WTC11 (cell line): Measurements from ENCODE around the gene COPZ1. TPM values are rescaled to one million over a fixed set of nuclear protein-coding genes. Genes with fewer than 3 reads are reported as not detected.
A peak's percentile ranks its signal among the peaks of the same experiment; 100 is the strongest.
"Not testable (repeated sequence)": the region's sequence is repeated elsewhere in the genome, so short reads cannot be mapped to it uniquely, and the experiment has no call there.

Experiments used
- ATAC-seq: fragments of 200-7000 bp; cut with Tn5 transposase; 2 replicates; pipeline ENCODE4 v1.10.0; 2021; ENCODE audit warnings: mild to moderate bottlenecking, moderate library complexity
- CTCF ChIA-PET: fragments of 300-600 bp; sonication (Branson Sonifier 250); formaldehyde crosslinking; loops from one replicate; lab custom pipeline; 2021; ENCODE audit warnings: antibody characterized with exemption; lab: Charles Lee
- POLR2A ChIA-PET: fragments of 350-600 bp; sonication (Branson Sonifier 250); formaldehyde crosslinking; loops from one replicate; lab custom pipeline; 2021; ENCODE audit warnings: antibody characterized with exemption; lab: Charles Lee
- DNase-seq: peaks from one replicate; pipeline ENCODE4 v3.0.0; 2021; ENCODE audit warnings: low spot score
- H3K27ac Mint-ChIP-seq: 2 replicates; pipeline ENCODE4 v1.8.0; 2021; ENCODE audit warnings: mixed read lengths
- H3K27me3 Mint-ChIP-seq: 2 replicates; pipeline ENCODE4 v1.8.0; 2021; ENCODE audit warnings: low read depth, mild to moderate bottlenecking, moderate library complexity, mixed read lengths
- H3K36me3 Mint-ChIP-seq: 2 replicates; pipeline ENCODE4 v1.8.0; 2021; ENCODE audit warnings: mixed read lengths
- H3K4me1 Mint-ChIP-seq: 2 replicates; pipeline ENCODE4 v1.8.0; 2022; ENCODE audit warnings: mixed read lengths
- H3K4me3 Mint-ChIP-seq: 2 replicates; pipeline ENCODE4 v1.8.0; 2021; ENCODE audit warnings: mild to moderate bottlenecking, moderate library complexity, mixed read lengths
- H3K9me3 Mint-ChIP-seq: 2 replicates; pipeline ENCODE4 v1.8.0; 2021; ENCODE audit warnings: mixed read lengths
- GTF2I ChIP-seq: fragments of 250-450 bp; sonication (Bioruptor Pico); conservative IDR thresholded peaks from 2 replicates; pipeline ENCODE4 v1.4.0; 2021; ENCODE audit warnings: mild to moderate bottlenecking
- NFYB ChIP-seq: sonication (generic); formaldehyde crosslinking; conservative IDR thresholded peaks from 2 replicates; pipeline ENCODE4 v1.8.0; 2022; ENCODE audit warnings: low read depth, missing genetic modification reagents
- NR3C1 ChIP-seq: sonication (generic); formaldehyde crosslinking; conservative IDR thresholded peaks from 2 replicates; pipeline ENCODE4 v1.8.1; 2023; ENCODE audit warnings: low read depth, mild to moderate bottlenecking, missing genetic modification reagents
- SMAD3 ChIP-seq: sonication (generic); formaldehyde crosslinking; IDR thresholded peaks from 2 replicates; pipeline ENCODE4 v1.8.0; 2022; ENCODE audit warnings: missing genetic modification reagents, mild to moderate bottlenecking, borderline replicate concordance
- ZNF416 ChIP-seq: fragments of 250-450 bp; sonication (Bioruptor Pico); IDR thresholded peaks from 2 replicates; pipeline ENCODE4 v1.9.0; 2021; ENCODE audit warnings: mild to moderate bottlenecking, inconsistent platforms
- ZNF423 ChIP-seq: fragments of 250-450 bp; sonication (Bioruptor Pico); IDR thresholded peaks from 2 replicates; pipeline ENCODE4 v2.1.2; 2022; ENCODE audit warnings: mild to moderate bottlenecking, moderate library complexity
- total RNA-seq: library from RNA; stranded (reverse); gene quantifications from 3 replicates; pipeline ENCODE4 v1.2.3, GENCODE V29; 2021
- TF ChIP-seq, protein P1 (sequence below): sonication (generic); formaldehyde crosslinking; IDR thresholded peaks from 2 replicates; pipeline ENCODE4 v1.8.1; 2022; ENCODE audit warnings: low read depth, missing genetic modification reagents, borderline replicate concordance
- TF ChIP-seq, protein P2 (sequence below): sonication (generic); formaldehyde crosslinking; IDR thresholded peaks from 2 replicates; pipeline ENCODE4 v1.8.1; 2022; ENCODE audit warnings: missing genetic modification reagents, borderline replicate concordance
- TF ChIP-seq, protein P3 (sequence below): sonication (generic); formaldehyde crosslinking; IDR thresholded peaks from 2 replicates; pipeline ENCODE4 v1.8.1; 2023; ENCODE audit warnings: mild to moderate bottlenecking, missing genetic modification reagents
- TF ChIP-seq, protein P4 (sequence below): fragments of 250-450 bp; sonication (Bioruptor Pico); IDR thresholded peaks from 2 replicates; pipeline ENCODE4 v2.1.2; 2022; ENCODE audit warnings: mild to moderate bottlenecking, moderate library complexity
- TF ChIP-seq, protein P5 (sequence below): fragments of 250-450 bp; sonication (Bioruptor Pico); IDR thresholded peaks from 2 replicates; pipeline ENCODE4 v1.9.0; 2021; ENCODE audit warnings: mild to moderate bottlenecking

The COPZ1 gene
- total RNA-seq, 1 experiment from 2014 or later: 98.2 TPM

DNA sequence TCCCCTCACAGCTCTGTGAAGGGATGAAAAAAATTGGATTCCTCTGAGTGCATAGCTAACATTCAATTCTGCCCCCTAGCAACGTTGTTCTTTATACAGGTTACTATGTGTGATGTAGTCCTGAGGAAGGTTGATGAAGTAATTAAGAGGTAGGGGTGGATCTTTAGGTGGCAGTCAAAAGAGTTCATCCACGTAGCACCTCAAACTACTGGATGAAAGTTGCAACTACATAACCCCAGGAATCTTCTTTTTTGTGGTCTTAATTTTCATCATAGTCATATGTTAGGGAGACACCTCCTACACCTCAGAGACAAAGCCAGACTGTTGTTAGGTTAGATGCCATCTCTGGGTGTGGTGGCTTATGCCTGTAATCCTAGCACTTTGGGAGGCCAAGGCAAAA lies 13.9 kb upstream of the COPZ1 start:
- POLR2A ChIA-PET: interaction anchor here (0.6 kb wide), 2 partner anchors 32 to 46 kb away, joined by 3 read pairs; no protein-coding TSS in a partner anchor
- H3K9me3 Mint-ChIP-seq: no peaks in the 10 kb centered on the region

DNA sequence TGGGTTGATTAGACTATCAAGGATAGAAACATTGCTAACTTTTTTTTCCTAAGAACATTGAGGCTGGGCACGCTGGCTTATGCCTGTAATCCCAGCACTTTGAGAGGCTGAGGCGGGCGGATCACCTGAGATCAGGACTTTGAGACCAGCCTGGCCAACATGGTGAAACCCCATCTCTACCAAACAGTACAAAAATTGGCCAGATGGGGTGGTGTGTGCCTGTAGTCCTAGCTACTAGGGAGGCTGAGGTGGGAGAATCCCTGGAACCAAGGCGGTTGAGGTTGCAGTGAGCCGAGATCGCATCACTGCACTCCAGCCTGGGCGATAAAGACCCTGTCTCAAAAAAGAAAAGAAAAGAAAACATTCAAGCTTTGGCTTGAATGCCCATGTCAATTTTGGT lies 12.6 kb upstream of the COPZ1 start:
- H3K4me1 Mint-ChIP-seq, H3K27me3 Mint-ChIP-seq, H3K9me3 Mint-ChIP-seq, H3K27ac Mint-ChIP-seq, POLR2A ChIA-PET, H3K4me3 Mint-ChIP-seq, DNase-seq, H3K36me3 Mint-ChIP-seq: not testable (repeated sequence)
- CTCF ChIA-PET: interaction anchor here (0.7 to 1.5 kb wide), 3 partner anchors 13 to 87 kb away, joined by 3 to 6 read pairs (median 4); partner anchors contain the start of gene COPZ1
- ATAC-seq: peak; percentile 22; the same call in 1 of the 2 replicates

More for the DNA sequence above, 13.9 kb upstream of the COPZ1 start:
- no peaks in the 10 kb centered on the region for H3K36me3 Mint-ChIP-seq
- no peak for ATAC-seq
- peaks cover 8% of the 10 kb centered on the region; the same call in 1 of the 2 replicates for H3K4me1 Mint-ChIP-seq
- no peaks in the 10 kb centered on the region; the same call in 1 of the 2 replicates for H3K27me3 Mint-ChIP-seq
- H3K27ac Mint-ChIP-seq: no peak overlapping the region
- H3K4me3 Mint-ChIP-seq: no peak overlapping the region
- CTCF ChIA-PET: interaction anchor here (0.7 to 2.9 kb wide), 3 partner anchors 14 to 68 kb away, joined by 3 to 17 read pairs (median 3); partner anchors contain the start of gene COPZ1
- TF ChIP-seq SMAD3 (CRISPR knock-in tag): no peak
- TF ChIP-seq, protein P1, sequence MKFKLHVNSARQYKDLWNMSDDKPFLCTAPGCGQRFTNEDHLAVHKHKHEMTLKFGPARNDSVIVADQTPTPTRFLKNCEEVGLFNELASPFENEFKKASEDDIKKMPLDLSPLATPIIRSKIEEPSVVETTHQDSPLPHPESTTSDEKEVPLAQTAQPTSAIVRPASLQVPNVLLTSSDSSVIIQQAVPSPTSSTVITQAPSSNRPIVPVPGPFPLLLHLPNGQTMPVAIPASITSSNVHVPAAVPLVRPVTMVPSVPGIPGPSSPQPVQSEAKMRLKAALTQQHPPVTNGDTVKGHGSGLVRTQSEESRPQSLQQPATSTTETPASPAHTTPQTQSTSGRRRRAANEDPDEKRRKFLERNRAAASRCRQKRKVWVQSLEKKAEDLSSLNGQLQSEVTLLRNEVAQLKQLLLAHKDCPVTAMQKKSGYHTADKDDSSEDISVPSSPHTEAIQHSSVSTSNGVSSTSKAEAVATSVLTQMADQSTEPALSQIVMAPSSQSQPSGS (CRISPR knock-in tag): no peak
- TF ChIP-seq, protein P2, sequence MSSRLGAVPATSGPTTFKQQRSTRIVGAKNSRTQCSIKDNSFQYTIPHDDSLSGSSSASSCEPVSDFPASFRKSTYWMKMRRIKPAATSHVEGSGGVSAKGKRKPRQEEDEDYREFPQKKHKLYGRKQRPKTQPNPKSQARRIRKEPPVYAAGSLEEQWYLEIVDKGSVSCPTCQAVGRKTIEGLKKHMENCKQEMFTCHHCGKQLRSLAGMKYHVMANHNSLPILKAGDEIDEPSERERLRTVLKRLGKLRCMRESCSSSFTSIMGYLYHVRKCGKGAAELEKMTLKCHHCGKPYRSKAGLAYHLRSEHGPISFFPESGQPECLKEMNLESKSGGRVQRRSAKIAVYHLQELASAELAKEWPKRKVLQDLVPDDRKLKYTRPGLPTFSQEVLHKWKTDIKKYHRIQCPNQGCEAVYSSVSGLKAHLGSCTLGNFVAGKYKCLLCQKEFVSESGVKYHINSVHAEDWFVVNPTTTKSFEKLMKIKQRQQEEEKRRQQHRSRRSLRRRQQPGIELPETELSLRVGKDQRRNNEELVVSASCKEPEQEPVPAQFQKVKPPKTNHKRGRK (CRISPR knock-in tag): no peak
- no peak for TF ChIP-seq ZNF423
- no peak for TF ChIP-seq GTF2I
- TF ChIP-seq NFYB (CRISPR knock-in tag): no peak
- TF ChIP-seq, all 79 proteins: peak for 0
- no peak for DNase-seq

DNA sequence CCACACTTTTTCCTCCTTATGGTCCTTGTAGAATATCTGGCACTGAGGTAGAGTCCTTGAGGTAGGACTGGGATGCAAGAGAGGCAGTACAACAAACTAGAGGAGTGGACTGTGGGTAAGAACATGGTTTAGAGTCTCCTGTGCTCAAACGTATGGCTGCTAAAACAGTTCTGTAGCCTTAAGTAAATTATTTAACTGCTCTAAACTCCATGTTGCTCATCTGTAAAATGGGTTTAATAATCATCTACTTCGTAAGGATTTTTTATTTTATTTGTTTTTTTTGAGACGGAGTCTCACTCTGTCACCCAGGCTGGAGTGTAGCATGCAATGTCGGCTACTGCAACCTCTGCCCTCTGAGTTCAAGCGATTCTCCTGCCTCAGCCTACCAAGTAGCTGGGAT lies 3.6 kb upstream of the COPZ1 start:
- no peak overlapping the region for H3K27ac Mint-ChIP-seq
- TF ChIP-seq, protein P3, sequence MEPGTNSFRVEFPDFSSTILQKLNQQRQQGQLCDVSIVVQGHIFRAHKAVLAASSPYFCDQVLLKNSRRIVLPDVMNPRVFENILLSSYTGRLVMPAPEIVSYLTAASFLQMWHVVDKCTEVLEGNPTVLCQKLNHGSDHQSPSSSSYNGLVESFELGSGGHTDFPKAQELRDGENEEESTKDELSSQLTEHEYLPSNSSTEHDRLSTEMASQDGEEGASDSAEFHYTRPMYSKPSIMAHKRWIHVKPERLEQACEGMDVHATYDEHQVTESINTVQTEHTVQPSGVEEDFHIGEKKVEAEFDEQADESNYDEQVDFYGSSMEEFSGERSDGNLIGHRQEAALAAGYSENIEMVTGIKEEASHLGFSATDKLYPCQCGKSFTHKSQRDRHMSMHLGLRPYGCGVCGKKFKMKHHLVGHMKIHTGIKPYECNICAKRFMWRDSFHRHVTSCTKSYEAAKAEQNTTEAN: no peak
- TF ChIP-seq ZNF416 (CRISPR knock-in tag) (no peak), NR3C1 (CRISPR knock-in tag) (no peak)
- TF ChIP-seq, protein P4, sequence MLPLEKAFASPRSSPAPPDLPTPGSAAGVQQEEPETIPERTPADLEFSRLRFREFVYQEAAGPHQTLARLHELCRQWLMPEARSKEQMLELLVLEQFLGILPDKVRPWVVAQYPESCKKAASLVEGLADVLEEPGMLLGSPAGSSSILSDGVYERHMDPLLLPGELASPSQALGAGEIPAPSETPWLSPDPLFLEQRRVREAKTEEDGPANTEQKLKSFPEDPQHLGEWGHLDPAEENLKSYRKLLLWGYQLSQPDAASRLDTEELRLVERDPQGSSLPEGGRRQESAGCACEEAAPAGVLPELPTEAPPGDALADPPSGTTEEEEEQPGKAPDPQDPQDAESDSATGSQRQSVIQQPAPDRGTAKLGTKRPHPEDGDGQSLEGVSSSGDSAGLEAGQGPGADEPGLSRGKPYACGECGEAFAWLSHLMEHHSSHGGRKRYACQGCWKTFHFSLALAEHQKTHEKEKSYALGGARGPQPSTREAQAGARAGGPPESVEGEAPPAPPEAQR (CRISPR knock-in tag): no peak
- TF ChIP-seq, protein P5, sequence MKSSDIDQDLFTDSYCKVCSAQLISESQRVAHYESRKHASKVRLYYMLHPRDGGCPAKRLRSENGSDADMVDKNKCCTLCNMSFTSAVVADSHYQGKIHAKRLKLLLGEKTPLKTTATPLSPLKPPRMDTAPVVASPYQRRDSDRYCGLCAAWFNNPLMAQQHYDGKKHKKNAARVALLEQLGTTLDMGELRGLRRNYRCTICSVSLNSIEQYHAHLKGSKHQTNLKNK (CRISPR knock-in tag): no peak
- H3K4me3 Mint-ChIP-seq: no peak overlapping the region
- ChIA-PET CTCF (interaction anchor here (0.6 to 1.9 kb wide), 3 partner anchors 27 to 107 kb away, joined by 3 to 7 read pairs (median 4); no protein-coding TSS in a partner anchor), POLR2A (no interaction called here)
- H3K36me3 Mint-ChIP-seq: no peaks in the 10 kb centered on the region
- DNase-seq (no peak), ATAC-seq (no peak)
- peaks cover 4% of the 10 kb centered on the region for H3K4me1 Mint-ChIP-seq
- H3K9me3 Mint-ChIP-seq: no peaks in the 10 kb centered on the region
- peaks cover 3% of the 10 kb centered on the region; the same call in 1 of the 2 replicates for H3K27me3 Mint-ChIP-seq
